DMS114 treated with DMSO at 0.1 percent for 48 hours (cell line): Measurements from ENCODE around the gene MS4A6E.
"Not testable (repeated sequence)": the region's sequence is repeated elsewhere in the genome, so short reads cannot be mapped to it uniquely, and the experiment has no call there.

Source experiments
- DNase-seq: peaks from one replicate; lab custom pipeline; 2025; ENCODE audit not compliant: unreplicated experiment; lab: John Stamatoyannopoulos, UW

The MS4A6E gene

DNA sequence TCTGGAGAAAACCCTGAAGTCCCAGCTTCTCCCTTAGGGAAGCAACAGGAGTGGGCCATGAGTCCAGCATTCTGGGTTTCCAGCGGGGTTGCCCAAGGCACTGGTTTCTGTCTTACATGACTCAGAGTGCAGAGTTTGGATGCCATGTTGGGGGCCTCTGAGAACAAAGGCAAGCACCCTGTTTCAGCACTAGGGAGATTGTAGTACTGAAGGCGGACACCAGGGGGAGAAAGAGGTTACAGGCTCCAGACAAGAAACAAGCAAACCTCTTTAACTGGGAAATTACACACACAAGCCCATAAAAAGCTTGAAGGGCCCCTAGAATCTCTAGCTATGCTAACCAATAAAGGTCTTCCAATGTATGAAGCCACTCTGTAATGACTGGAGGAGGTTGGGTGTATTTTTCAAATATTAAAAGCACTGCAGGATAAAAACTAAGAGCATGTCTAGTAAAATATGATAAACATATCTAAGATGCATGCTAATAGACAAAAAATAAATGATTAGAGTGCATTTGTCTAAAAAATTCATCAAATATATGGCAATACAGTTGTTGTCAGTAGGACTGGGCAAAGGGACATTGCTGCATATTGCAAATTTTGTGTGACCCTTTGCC is 7.1 kb downstream of the MS4A6E start:
- peak; percentile 31 for DNase-seq

DNA sequence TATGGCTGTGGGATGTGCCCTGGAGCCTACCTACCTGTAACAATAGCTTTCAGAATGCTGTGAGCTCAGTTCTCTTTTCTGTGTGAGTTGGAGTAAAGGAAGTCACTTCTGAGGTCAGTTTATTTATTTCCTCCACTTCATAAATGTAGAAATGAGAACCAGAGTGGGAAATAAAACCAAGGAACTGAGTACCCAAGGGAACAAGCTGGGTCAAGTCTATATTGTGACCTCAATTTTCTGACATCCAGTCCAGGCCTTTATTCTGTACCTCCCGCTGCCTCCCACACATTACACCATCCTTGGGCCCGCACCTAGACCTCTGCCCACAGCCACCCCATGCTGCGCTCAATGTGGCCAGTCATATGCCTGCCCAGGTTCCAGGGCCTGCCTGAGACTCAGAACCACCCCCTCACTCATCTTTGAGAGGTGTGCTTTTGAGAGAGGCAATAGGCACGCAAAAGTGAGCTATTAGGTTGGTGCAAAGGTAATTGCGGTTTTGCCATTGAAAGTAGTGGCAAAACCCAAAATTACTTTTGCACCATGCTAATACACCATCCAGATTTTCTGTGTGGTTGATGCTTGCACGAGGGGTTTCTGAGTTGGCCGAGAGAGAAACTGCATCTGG is 9.8 kb downstream of the MS4A6E start:
- no peak for DNase-seq

DNA sequence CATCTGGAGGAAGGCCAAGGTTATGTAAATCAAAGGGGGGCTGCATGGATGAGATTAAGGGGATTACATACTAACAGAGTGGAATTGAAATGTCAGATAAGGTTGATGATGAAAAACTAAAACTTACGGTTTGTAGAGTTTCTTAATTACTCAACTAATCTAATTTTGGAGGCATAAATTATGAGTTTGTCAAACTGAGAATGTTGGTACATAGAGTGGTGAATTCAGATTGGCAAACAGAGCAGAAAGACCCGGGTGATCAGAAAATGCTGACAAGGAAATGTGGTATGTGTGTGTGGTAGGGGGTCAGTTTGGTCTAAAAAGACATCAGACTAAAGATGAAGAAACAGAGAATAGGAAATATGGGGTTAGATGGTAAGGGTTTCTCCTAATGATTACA is 11.0 kb downstream of the MS4A6E start:
- DNase-seq = no peak

DNA sequence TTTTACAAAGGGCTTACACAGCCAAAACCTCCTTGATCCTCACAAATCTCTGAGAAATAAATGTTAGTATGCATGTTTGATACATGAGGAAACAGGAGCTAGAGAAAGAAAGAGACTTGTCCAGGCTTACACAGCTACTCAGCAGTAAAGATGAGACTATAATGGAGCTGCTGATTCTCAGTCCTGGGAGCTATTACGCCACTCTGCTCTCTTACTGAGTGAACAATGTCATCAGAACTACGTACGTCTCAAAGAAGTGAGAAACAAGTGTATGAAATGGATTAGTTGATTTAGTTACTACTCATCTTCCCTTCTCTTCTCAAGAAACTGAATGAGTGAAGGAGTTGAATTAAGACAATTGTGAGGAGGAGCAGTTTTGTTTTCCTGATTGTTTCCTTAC is 12.3 kb downstream of the MS4A6E start:
- DNase-seq = no peak

DNA sequence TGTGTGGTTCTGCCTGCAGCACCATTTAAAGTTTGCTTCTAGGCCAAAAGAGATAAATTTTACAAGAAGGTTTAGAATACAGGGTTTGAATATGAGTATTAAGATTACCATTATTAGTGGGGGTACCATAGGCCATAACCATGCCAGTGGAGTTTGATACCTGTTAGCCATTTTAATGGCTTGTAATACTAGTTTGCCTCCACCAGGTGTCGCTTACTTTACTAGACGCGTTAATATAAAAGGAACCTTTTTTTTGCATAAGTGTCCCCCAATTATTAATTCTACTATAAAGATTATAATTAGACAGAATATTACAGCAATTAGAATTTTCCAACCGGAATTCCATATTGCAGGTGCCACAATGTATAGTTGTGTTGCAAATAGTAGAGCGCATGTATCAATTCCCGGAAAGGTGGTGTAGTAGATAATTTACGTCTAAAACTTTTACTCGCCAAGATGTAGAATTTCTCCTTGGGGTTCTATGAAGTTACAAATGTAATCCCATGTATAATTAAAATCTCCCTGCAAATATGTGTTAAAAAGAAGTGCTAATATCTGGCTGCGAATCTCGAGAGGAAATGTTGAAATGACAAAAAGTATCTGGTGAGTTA is 16.1 kb downstream of the MS4A6E start:
- no peak for DNase-seq

DNA sequence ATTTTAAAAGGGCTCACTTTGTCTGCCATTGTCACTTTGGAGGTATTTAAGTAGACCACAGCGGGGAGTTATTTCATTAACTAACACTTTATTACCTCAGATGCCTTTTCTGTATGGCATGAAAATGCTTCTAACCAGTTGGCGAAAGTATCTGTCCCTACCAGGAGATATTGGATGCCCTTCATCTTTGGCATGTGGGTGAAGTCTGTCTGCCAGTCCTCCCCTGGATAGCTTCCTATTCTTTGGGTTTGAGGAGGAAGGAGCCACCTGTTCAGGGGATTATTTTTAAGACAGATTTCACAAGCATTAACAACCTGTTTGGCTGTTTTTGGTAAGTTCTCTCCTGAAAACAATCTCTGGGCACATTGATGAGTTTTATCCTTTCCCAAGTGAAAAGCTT is 17.1 kb downstream of the MS4A6E start:
- no peak for DNase-seq

DNA sequence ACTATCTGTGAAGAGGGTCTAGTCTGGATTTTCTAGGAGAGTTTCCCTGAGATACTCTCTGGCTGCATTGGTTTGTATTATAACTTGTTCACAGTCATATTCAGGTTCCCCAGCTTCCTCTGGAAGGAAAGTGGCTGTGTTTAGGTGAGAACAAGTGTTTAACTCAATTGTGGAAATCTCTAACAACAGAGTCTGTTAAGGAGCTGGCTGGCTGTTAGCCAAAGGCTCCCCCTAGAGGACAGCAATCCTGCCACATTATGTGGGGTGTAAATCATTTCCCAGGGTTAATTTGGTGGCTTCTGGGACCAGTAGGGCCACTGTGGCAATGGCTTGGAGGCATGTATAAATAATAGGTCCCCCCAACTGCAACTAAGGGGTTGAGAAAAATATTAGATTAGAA is 18.4 kb downstream of the MS4A6E start:
- no peak for DNase-seq

DNA sequence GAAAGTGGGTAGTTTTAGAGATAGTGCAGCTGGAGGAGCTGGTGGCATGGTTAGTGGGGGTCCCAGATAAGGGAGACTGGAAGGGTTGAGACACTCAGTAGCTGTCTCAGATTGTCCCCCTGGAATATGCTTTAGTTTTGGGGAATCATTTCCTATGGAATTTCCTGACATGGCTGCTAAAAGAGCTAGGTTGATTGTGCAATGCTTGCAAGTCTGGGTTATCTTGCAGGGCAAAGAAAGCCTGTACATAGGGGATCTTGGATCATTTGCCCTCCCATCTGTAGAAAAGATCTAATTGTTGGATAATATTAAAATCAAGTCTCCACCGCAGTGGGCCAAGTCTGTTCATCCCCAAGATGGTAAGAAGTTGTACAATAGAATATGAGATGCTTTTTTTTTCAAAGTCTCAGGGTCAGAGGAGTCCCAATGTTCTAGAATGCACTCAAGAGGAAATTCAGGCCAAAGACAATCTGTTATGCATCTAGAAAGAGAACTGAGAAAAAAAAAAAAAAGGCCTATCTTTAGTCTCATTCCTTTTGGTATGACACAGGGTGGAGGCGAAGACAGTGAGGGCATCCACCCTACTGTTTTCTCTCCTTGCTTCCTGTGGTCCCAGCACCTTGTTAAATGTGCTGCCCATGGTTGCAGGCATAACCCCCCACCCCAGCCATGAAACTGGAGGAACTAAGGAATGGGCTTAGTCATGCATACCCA is 20.2 kb downstream of the MS4A6E start:
- no peak for DNase-seq

DNA sequence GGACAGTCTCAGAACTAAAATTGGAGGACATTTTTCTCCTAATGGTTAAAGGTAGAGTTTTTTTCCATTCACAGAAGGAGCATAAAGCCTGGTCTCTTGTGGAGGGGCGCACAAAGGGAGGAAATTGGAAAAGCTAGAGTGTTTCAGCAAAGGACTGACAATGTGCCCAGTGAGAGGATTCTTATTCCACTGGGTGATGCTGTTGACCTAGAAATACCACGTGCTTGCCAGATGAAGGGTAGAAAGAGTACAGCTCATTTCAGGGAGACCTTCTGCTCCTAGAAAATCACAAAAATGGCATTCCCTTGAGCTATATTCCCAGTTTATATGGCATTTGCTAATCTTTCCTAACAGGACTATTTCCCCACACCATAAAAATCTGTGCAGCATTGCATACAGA is 21.1 kb downstream of the MS4A6E start:
- no peak for DNase-seq

DNA sequence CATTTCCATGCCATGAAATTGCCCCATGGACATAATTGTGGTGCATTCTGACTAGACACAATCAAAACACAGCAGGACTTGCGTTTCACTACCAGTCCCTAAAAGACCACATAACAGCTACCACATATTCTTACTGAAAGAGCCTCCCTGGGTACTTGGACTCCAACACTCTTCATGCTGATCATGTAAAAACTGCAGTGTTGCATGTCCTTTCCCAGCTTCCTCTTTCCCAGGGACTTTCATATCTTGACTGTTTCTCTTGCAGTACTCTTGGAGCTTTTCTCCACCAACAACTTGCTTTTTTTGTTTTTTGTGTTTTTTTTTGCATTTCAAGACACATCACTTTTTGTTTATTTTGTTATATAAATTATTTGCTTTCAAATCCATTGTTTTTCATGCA is 22.9 kb downstream of the MS4A6E start:
- DNase-seq = no peak

DNA sequence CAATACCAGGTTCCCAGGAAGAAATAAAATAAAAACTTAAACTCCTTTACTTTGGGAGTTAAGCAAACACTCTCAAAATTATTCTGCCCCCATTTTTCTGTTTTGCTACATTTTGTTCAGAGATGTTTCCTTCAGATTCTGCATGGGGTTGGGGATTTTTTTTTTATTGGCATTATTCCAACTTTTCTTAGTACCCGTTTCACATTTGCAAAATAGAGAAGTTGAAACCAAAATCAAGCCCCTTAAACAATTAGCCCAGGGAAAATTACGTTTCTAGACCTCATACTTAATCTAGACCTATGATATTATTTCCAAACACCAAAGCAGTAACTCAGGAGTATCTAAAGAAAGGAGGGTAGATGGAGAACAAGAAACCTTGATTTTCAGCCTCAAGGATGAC is 30.7 kb downstream of the MS4A6E start:
- no peak for DNase-seq

DNA sequence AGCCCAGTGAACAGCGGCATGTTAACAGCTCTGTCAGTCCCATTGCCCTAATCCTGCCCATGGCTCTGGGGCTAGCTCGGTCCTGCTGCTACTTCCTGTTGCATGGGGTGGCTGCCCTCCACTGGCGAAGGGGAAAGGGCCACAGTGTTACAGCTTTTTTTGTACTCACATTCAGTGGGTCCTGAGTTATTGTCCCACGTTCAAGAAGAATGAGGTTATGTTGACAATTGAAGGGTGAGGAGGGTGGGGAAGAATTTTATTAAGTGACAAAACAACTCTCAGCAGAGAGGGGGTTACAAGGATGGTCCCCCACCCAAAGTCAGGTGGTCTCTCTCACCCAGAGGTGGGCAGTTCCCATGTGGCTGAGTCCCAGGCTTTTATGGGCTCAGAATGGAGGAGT is 33.6 kb downstream of the MS4A6E start:
- DNase-seq = no peak

DNA sequence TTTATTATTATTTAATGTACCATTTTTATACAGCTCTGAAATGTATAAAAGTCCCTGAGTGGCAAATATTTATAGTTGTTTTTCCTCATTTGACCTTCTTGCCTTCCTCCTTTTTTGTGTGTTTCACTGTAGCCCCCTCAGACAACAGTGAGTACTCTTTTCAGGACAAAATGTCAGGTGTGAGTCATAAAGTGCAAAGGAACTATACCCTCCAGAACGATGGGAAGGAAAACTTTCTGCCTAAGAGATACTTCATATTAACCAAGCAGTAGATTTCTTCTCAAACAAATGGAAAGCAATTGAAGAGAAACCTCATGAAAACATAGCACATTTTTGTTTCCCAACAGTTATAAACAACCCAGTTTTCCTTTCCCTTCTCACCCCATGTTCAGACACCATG is 35.2 kb downstream of the MS4A6E start:
- no peak for DNase-seq

DNA sequence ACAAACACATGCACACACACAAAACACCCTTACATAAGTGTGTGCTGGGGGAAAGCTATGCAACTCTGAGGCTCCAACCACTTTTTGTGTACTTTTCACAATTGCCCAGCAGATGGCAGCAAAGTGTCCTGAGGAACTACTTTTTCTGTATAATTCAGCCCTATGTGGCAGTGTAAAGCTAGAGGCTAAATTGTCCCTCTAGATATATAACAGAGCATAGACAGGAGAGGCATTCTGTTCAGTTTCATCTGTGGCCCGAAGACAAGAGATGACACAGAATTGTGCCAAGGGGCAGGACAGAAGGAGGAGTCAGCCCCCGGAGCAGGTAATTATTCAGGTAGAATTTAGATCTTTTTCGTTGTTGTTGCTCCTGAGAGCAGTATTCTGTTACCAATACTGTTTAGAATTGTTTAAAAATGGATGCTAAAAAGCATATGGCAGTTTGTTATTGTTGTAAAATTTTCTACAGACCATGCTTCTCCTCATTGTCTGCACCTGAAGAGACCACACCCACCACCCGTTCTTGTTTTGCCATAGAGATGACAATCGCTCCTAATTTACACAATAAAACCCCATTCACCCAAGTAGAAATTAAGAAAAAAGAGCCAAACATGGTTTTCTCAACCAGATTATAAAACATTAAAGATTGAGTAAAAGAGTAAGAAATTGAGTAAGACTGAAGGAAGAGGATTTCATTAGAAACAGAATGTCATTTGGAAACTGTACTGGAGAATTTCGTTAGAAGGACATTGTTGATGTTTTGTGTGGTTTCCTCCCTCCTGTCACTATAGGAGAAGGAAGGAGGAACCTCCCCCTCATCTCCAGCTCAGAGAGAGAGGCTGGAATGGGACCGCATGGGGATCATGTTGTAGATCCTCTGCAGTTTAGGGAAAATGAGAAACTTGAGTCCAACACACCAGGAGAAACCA is 36.8 kb downstream of the MS4A6E start:
- DNase-seq = peak; percentile 63

DNA sequence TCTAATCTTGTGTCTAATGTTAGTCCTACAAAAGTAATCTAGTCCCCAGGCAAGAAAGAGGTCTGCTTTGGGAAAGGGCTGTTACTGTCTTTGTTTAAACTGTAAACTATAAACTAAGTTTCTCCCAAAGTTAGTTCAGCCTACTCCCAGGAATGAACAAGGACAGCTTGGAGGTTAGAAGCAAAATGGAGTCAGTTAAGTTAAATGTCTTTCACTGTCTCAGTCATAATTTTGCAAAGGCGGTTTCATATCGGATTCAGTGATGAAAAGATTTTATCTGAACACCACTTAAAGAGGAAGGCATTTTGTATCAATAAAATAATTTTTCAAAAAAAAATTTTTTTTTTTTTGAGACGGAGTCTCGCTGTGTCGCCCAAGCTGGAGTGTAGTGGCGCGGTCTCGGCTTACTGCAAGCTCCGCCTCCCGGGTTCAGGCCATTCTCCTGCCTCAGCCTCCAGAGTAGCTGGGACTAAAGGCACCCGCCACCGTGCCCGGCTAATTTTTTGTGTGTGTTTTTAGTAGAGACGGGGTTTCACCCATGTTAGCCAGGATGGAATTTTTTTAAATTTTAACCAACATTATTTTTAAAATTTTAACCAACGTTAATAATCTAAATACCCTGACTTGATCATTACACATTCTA is 39.3 kb downstream of the MS4A6E start:
- not testable (repeated sequence) for DNase-seq

DNA sequence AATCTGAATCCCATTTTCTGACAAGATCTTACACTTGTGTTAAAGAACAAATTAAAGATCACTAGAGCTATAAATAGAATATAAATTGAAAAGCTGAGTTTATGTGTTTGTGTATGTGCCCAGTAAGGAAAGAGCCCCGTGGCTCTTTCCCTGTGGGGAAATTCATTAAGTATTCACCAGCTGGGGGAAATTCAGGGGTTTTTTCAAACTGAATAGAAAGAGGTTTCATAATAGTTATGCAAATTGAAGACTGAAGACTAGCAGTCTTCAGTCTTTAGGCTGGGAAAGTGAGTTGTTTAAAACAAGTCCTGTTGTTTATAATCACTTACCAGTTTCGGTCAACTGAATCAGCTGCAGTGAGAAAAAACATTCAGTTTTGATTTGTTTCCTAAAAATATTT is 40.0 kb downstream of the MS4A6E start:
- DNase-seq = no peak

DNA sequence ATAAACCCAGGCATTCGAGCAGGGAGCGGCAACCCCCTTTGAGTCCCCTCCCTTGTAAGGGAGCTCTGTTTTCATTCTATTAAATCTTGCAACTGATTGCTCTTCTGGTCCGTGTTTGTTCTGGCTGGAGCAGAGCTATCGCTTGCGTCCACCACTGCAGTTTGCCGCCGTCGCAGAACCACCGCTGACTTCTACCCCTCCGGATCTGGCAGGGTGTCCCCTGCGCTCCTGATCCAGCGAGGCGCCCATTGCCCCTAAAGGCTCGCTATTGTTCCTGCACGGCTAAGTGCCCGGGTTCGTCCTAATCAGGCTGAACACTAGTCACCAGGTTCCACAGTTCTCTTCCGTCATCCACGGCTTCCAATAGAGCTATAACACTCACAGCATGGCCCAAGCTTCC is 40.8 kb downstream of the MS4A6E start:
- no peak for DNase-seq

DNA sequence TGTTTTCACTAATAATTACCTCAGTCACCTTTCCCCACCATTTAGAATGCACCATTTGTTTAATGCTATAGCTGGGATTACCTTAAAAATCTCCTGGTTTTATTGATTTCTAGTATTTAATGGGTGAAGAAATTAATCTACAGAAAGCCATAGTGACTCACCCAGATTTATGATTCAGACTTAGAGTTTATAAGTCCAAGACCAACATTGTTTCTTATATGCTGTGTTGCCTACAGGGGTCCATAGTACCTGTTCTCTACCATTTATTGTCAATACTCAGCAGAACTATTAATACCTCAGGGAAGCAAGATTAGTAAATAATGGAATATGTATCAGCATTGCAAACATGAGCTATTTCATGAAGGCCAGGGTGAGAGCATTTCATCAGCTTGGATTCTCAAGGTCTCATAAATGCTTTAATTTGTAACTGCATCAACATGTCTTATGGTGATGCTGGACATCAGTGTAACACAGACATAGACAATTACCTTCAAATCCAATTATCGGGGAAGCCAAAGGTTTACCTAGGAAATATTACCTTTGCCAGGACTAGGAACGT is 43.3 kb downstream of the MS4A6E start:
- no peak for DNase-seq

DNA sequence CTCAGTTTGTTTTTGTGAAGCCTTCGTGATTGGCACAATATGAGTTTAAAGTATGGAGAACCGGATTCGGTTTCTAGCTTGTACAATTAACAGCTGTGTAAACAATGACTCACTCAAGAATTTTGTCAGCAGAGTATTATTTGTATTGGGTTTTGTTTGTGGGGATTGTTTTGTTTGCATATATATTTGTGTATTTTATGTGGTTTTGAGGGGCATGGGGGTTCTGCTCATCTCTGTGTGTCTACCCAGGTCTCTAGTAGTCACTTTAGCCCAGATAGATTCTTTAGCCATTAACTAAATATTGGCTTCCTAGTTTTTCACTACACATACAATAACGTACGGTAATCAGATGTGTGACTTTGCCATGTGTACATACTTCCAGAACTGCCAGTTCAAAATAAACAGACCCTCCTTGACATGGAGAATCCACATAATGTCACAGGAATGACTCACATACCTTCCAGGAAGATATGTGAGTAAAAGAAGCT is 43.8 kb downstream of the MS4A6E start:
- no peak for DNase-seq

DNA sequence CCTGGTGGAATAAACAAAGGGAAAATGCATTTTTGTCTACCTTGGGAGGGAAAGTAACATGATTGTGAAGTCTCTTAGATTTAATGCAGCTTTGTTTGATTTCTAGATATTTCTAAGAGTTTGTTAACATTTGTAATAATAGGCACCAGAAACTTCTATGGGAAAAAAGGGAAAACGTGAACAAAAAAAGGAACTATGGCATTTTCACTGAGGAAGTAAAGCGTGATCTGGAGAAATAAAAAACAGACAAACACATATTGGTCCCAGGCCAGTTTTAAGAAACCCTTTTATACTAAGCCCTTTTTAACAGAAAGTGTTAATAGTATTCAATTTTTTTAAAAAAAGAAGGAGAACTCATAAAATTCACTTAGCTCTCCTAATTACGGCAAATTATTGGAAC is 44.3 kb downstream of the MS4A6E start:
- DNase-seq = no peak
